Hepatic stellate cell (primary cell): ENCODE data around the gene CDK6.
A peak's percentile ranks its signal among the peaks of the same experiment; 100 is the strongest.

Experiments
- DNase-seq: peaks from one replicate; pipeline ENCODE4 v3.0.0; 2011; ENCODE audit warnings: low spot score

CDK6 gene

GRCh38 chr7:92793656-92794205, 42.6 kb downstream of the CDK6 start:
- DNase-seq = no peak

- peak; percentile 21 for DNase-seq
Measured at GRCh38 chr7:92790992-92791391, 45.4 kb downstream of the CDK6 start.

- DNase-seq = no peak
Measured at GRCh38 chr7:92788559-92789183, 47.7 kb downstream of the CDK6 start.

- no peak for DNase-seq
Measured at GRCh38 chr7:92785923-92786322, 50.5 kb downstream of the CDK6 start.

GRCh38 chr7:92784935-92785334, 51.4 kb downstream of the CDK6 start:
- DNase-seq = no peak

GRCh38 chr7:92783260-92784201, 52.8 kb downstream of the CDK6 start:
- DNase-seq = no peak

GRCh38 chr7:92782855-92783254, 53.5 kb downstream of the CDK6 start:
- no peak for DNase-seq

GRCh38 chr7:92782236-92782635, 54.1 kb downstream of the CDK6 start:
- DNase-seq = no peak

GRCh38 chr7:92781117-92781720, 55.2 kb downstream of the CDK6 start:
- no peak for DNase-seq

GRCh38 chr7:92778972-92779371, 57.4 kb downstream of the CDK6 start:
- DNase-seq = no peak

- DNase-seq = no peak
Measured at GRCh38 chr7:92777993-92778392, 58.4 kb downstream of the CDK6 start.

GRCh38 chr7:92773808-92774207, 62.6 kb downstream of the CDK6 start:
- DNase-seq = no peak

GRCh38 chr7:92769844-92770243, 66.5 kb downstream of the CDK6 start:
- no peak for DNase-seq

GRCh38 chr7:92769394-92769699, 67.0 kb downstream of the CDK6 start:
- DNase-seq = no peak

- DNase-seq = no peak
Measured at GRCh38 chr7:92768501-92769393, 67.6 kb downstream of the CDK6 start.

- no peak for DNase-seq
Measured at GRCh38 chr7:92767437-92767836, 68.9 kb downstream of the CDK6 start.

GRCh38 chr7:92766461-92767003, 69.8 kb downstream of the CDK6 start:
- DNase-seq = no peak

- peak; percentile 43 for DNase-seq
Measured at GRCh38 chr7:92765725-92766124, 70.6 kb downstream of the CDK6 start.

- peak; percentile 26 for DNase-seq
Measured at GRCh38 chr7:92763636-92764423, 72.5 kb downstream of the CDK6 start.

- DNase-seq = no peak
Measured at GRCh38 chr7:92762851-92763250, 73.5 kb downstream of the CDK6 start.
